GM10847 (cell line): ENCODE results near the gene PDK2.

Experiments
- POLR2A ChIP-seq: IDR thresholded peaks from 2 replicates; pipeline ENCODE4 v1.6.1; 2011; ENCODE audit not compliant: insufficient read length; ENCODE audit errors: extremely low read depth

The PDK2 gene

GRCh38 chr17:50094753-50095619 is at the start of gene PDK2:
PDK2 (plus strand) TSS chr17:50095351; CDS start chr17:50095436, 85 bp downstream.
- peak; percentile 28 for TF ChIP-seq POLR2A

GRCh38 chr17:50046179-50046578 is 49.0 kb upstream of the PDK2 start:
- TF ChIP-seq POLR2A, result no peak

- TF ChIP-seq POLR2A, result no peak
Measured at GRCh38 chr17:50046667-50047066, 48.5 kb upstream of the PDK2 start.

GRCh38 chr17:50047083-50047482 is 48.1 kb upstream of the PDK2 start:
- TF ChIP-seq POLR2A, result no peak

- TF ChIP-seq POLR2A, result no peak
Measured at GRCh38 chr17:50047488-50048126, 47.5 kb upstream of the PDK2 start.

GRCh38 chr17:50048146-50048720 is 46.9 kb upstream of the PDK2 start:
- no peak for TF ChIP-seq POLR2A

- TF ChIP-seq POLR2A, result no peak
Measured at GRCh38 chr17:50048988-50049387, 46.2 kb upstream of the PDK2 start.

GRCh38 chr17:50049636-50050035 is 45.5 kb upstream of the PDK2 start:
- no peak for TF ChIP-seq POLR2A

GRCh38 chr17:50050431-50051032 is 44.6 kb upstream of the PDK2 start:
- no peak for TF ChIP-seq POLR2A

GRCh38 chr17:50051082-50051576 is 44.0 kb upstream of the PDK2 start:
- no peak for TF ChIP-seq POLR2A

- no peak for TF ChIP-seq POLR2A
Measured at GRCh38 chr17:50051606-50052005, 43.5 kb upstream of the PDK2 start.

GRCh38 chr17:50052241-50052796 is 42.8 kb upstream of the PDK2 start:
- no peak for TF ChIP-seq POLR2A

- TF ChIP-seq POLR2A, result no peak
Measured at GRCh38 chr17:50052822-50053653, 42.1 kb upstream of the PDK2 start.

- no peak for TF ChIP-seq POLR2A
Measured at GRCh38 chr17:50053654-50053960, 41.5 kb upstream of the PDK2 start.

GRCh38 chr17:50055055-50055425 is 40.1 kb upstream of the PDK2 start:
- TF ChIP-seq POLR2A, result no peak
